ENCODE results near the gene UGT3A1.

Gene UGT3A1

DNA sequence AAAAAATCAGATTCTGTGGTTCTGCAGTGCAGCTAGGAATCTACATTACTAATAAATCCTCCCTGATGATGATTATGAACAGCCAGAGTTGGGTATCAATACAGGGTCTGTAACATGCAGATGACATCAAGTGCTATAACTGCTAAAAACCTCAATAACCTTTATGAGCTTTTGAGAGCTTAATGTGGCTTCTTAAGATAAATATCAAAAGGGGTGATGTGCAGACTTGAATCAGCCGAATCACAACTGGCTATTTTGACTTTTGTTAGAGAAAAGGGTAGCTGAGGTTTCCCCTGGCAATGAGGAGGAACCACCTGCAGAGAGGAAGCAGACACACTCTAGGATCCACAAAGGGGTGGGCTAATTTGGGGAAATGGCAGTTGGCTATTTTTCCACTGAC lies 83.0 kb downstream of the UGT3A1 start:
- DNase-seq (ENCODE audit: low spot score) = no peak

DNA sequence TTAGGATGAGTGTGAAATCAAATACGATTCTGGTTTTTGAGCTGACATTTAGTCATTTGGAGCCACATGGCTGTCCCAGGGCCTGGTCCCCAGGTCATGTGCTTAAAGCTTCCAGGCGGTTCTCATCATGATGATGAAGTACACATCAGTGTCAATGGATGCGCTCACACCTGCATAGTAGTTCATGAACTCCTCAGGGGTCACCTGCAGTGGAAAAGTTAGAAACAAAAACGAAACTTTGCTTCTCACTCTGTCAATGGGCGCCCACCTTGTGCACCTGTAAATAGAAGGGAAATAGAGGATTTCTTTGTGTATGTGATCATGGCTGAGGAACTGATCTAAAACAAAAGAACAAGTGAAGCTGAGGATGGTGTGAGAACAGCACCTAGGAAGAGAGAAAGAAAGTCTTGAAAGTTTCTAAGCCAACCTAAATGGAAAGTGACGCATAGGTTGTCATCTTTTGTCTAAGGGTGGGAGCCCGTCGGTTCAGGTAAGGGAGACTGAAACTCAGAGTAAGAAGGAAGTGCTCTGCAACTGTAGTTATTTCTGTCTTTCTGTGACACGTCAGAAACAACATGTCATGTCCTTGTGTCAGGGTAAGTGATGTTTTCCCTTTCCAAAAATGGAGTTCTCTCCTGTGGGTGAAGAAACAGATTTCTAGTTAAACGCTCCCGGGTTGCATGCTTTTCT lies 86.6 kb downstream of the UGT3A1 start:
- DNase-seq (ENCODE audit: low spot score) = no peak

DNA sequence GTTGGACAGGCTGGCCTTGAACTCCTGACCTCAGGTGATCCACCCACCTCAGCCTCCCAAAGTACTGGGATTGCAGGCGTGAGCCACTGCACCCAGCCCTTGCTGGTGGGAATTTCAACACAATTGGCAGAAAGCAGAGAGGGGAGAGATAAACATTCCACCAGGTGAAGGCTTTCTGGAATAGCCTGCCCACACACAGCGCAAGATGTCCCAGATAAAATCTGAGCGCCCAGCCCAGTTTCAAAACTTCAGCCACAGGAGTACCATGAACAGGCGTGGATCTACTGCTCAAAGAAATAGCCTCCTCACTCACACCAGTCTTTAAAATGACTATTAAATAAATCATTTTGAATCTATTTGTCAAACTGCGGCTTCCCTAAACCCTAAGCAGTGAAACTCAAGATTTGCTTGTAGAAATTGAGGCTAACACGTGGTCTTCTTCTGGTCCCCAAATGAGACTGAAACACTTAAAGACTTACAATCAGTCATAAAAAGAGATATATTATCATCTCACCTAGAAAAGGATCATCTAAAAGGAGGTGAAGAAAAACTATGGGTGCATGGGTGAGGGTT lies 87.5 kb downstream of the UGT3A1 start:
- no peak for DNase-seq (ENCODE audit: low spot score)

DNA sequence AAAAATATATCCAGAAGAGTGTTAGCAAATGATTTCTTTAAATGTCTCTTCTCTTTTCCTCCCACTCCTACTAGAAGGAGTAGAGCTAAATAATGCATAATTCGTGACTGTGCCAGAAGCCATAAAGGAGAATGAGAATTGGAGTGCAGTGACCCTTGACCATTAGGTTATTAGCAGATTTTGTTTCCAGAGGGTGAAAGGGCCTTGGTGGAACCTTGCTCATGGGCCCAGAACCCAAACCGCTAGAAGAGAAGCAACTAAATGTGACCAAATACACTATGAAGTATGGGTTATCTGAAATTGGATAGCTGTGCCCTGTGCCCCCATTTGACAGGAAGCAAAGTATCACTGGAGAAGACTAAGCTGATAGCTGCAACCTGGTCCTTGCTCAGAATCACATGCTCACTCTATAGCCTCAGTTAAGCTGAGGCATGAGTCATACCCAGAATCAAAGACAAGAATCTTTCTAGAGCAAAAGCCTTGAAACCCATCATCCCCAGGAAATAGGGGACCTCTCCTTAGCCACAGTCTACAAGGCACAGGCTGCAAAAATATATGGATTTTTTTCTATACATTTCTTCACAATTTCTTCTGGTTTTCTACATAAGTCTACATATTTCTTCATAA lies 89.0 kb downstream of the UGT3A1 start:
- DNase-seq (ENCODE audit: low spot score) = no peak
